Measurements from ENCODE around the gene CRHR1. TPM values are rescaled to one million over a fixed set of nuclear protein-coding genes. Genes with fewer than 3 reads are reported as not detected.

Gene CRHR1
- total and polyA plus RNA-seq, 10 donors, result 0.22 TPM; not detected in 9

GRCh38 chr17:45867171-45867570, 83.1 kb downstream of the CRHR1 start:
- intact Hi-C loops (cut with DNase I; ENCODE audit: low total_unique reads), result no loop called here
- Histone ChIP-seq H3K36me3 (no peaks in the 10 kb centered on the region), H3K27me3 (replicated peaks in 1 of 7) (peaks cover 0 to 28% (median 0%) of the 10 kb centered on the region in 7 donors), H3K9me3 (no peaks in the 10 kb centered on the region), H3K4me1 (peaks cover 0 to 10% (median 2%) of the 10 kb centered on the region in 6 donors), H3K27ac (no peak overlapping the region), H3K4me3 (no peak overlapping the region)
- no peak for TF ChIP-seq POLR2A (IDR thresholded peaks at IDR 0.05)
- no peak for TF ChIP-seq CTCF (IDR thresholded peaks at IDR 0.05 in 8 of 11, conservative IDR thresholded peaks at IDR 0.05 in 3 of 11)
- TF ChIP-seq POLR2AphosphoS5 (IDR thresholded peaks at IDR 0.05), result no peak
- DNase-seq, result no peak
- 82 to 89% (median 87%) methylated on average over 6 of the region's 6 CpGs for WGBS, 5 donors

GRCh38 chr17:45867702-45868101, 83.6 kb downstream of the CRHR1 start:
- Histone ChIP-seq H3K4me1 (peaks cover 0 to 10% (median 2%) of the 10 kb centered on the region in 6 donors), H3K36me3 (no peaks in the 10 kb centered on the region), H3K27me3 (replicated peaks in 1 of 7) (peaks cover 0 to 28% (median 0%) of the 10 kb centered on the region in 7 donors), H3K27ac (no peak overlapping the region), H3K9me3 (no peaks in the 10 kb centered on the region), H3K4me3 (no peak overlapping the region)
- no peak for DNase-seq
- 67 to 86% (median 74%) methylated on average over 8 of the region's 8 CpGs for WGBS, 5 donors
- intact Hi-C loops (cut with DNase I; ENCODE audit: low total_unique reads), result no loop called here
- TF ChIP-seq CTCF (IDR thresholded peaks at IDR 0.05 in 8 of 11, conservative IDR thresholded peaks at IDR 0.05 in 3 of 11) (no peak), POLR2A (IDR thresholded peaks at IDR 0.05) (no peak), POLR2AphosphoS5 (IDR thresholded peaks at IDR 0.05) (no peak)

GRCh38 chr17:45868276-45868675, 84.2 kb downstream of the CRHR1 start:
- Histone ChIP-seq H3K27me3 (replicated peaks in 1 of 7) (peaks cover 0 to 23% (median 0%) of the 10 kb centered on the region in 7 donors), H3K27ac (no peak overlapping the region), H3K4me3 (no peak overlapping the region), H3K36me3 (no peaks in the 10 kb centered on the region), H3K4me1 (peaks cover 0 to 11% (median 2%) of the 10 kb centered on the region in 6 donors), H3K9me3 (no peaks in the 10 kb centered on the region)
- 50 to 81% (median 53%) methylated on average over 5 of the region's 5 CpGs for WGBS, 5 donors
- DNase-seq, result no peak
- TF ChIP-seq CTCF (IDR thresholded peaks at IDR 0.05 in 8 of 11, conservative IDR thresholded peaks at IDR 0.05 in 3 of 11) (no peak), POLR2AphosphoS5 (IDR thresholded peaks at IDR 0.05) (no peak), POLR2A (IDR thresholded peaks at IDR 0.05) (no peak)
- intact Hi-C loops (cut with DNase I; ENCODE audit: low total_unique reads), result no loop called here

- H3K27ac ChIP-seq, result peak overlapping the region in 3 of 8 donors; percentile 54 to 60 (median 55)
- H3K4me3 ChIP-seq, result no peak overlapping the region
- H3K4me1 ChIP-seq, result peaks cover 0 to 24% (median 11%) of the 10 kb centered on the region in 6 donors
- H3K27me3 ChIP-seq (replicated peaks in 1 of 7), result peaks cover 0 to 11% (median 0%) of the 10 kb centered on the region in 7 donors
- intact Hi-C loops (cut with DNase I; ENCODE audit: low total_unique reads), result no loop called here
- no peaks in the 10 kb centered on the region for H3K36me3 ChIP-seq
- TF ChIP-seq POLR2A (IDR thresholded peaks at IDR 0.05) (no peak), POLR2AphosphoS5 (IDR thresholded peaks at IDR 0.05) (peak in 1 of 3 donors; percentile 45), CTCF (IDR thresholded peaks at IDR 0.05 in 8 of 11, conservative IDR thresholded peaks at IDR 0.05 in 3 of 11) (no peak)
- DNase-seq, result no peak
- no peaks in the 10 kb centered on the region for H3K9me3 ChIP-seq
- WGBS, 5 donors, result 64 to 76% (median 68%) methylated on average over 14 of the region's 14 CpGs
These were observed 85.7 kb downstream of the CRHR1 start for GRCh38 chr17:45869676-45870341.

All from spleen (tissue), 11 donors.